CD4-positive, alpha-beta T cell treated with Interleukin-1 beta for 1 hour (primary cell): ENCODE results near the gene SUPT3H.
A peak's percentile ranks its signal among the peaks of the same experiment; 100 is the strongest.

Source experiments
- DNase-seq, 2 donors: peaks; one replicate each; pipeline ENCODE4 v3.0.0-alpha.2; 2020 to 2022

The SUPT3H gene

DNA sequence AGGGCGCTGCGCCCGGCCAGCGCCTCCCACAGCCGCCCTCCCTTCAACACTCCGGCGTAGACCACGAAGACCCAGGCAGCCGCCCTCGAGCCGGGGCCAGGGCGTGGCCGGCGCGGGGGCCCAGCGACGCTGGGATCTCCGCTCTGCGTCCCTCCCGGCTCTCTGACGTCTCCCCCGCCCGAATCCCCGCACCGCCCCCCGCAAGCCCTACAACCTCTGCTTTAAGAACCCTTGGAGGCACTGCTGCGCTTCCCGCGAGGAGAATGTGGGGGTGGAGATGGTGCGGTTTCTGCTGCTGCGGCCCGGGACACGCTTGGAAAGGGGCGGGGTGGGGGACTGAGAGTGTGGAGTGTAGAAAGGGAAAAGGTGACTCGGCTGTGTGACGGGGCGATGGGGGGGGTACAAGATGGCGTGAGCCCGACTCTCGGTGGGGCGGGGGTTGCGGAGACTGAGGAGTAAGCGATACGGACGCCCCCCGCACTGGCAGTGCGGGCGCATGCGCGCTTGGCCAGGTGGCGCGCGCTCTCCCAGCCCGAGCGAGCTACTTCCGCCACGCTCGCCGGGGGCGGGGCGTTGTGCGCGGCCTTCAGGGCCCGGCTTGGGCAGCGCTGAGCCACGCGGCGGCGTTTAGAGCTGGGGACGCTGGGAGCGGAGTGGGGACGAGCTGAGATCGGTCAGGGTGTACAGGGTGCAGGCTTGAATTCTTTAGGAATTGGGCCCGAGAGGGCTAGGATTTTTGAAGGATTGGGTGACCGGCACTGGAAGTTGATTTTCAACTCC is at the start of gene SUPT3H:
TSS of gene SUPT3H (minus strand) at position 381 of the 780 bp plus-strand sequence.
- peak; percentile 91 to 94 for DNase-seq

DNA sequence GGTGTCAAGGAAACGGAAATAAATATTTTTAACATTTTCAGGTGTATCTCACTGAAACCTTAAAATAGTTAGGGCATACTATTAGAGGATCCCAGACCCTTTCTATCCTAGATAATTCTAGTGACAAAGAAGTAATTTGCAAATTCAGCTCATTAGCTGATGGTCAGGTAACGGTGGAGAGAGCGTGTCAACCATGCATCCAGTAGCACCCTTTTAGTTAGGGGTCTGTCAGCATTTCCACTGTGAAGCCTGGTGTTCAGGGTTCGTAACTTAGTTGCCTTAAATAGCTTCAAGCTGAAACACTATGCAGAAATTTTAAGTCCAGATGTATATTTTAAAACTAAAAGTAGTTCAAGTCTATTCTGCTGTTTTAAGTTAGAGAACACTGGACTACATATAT is 48.5 kb upstream of the SUPT3H start:
- no peak for DNase-seq

DNA sequence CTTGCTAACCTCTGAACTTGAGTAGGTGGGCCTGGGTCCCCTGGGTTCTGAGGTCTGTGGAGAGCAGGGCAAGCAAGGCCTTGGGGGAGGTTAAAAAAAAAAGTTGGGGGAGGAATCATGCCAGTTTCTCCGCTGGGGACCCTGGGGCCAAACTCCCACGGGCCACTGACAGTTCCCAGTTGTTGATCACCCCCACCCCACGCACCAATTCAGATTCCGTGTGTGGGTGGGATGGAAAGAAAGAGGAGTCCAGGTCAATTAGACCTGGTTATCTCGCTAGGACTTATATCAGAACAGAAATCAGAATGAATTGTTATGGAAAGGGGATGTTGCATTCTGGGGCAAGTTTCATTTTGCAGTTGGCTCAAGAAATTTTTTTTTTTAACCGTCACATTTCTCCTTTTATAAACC is 46.7 kb upstream of the SUPT3H start:
- no peak for DNase-seq

DNA sequence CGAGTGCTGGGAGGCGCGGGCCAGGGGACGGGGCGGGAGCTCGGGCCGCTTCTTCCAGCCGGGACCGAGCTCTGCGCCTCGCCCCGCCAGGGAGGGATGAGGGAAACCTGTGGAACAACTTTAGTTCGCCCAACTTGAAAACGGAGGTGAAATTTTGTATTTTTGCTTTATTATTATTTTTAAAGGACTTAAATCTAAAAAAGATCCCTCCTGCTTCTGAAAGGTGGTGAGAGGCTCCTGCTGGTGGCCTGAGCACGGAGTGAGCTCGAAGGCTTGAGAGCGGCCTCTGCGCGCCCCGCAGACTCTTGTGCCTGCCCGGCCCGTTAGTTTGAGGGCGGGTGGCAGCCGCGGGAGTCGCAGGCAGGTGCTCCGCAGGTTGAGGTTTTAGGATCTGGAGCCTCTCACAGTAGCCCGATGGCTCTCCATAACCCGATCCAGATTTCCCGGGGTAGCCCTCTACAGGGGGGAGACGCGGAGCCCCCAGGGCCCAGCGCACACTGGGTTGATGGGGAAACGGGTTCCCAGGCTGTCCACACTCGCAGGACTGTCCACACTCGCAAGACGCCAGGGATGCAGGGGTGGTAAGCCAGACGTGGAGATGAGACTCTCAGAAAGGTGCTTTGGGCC is 46.2 kb upstream of the SUPT3H start:
- DNase-seq = peak in 1 of 2 donors; percentile 15

DNA sequence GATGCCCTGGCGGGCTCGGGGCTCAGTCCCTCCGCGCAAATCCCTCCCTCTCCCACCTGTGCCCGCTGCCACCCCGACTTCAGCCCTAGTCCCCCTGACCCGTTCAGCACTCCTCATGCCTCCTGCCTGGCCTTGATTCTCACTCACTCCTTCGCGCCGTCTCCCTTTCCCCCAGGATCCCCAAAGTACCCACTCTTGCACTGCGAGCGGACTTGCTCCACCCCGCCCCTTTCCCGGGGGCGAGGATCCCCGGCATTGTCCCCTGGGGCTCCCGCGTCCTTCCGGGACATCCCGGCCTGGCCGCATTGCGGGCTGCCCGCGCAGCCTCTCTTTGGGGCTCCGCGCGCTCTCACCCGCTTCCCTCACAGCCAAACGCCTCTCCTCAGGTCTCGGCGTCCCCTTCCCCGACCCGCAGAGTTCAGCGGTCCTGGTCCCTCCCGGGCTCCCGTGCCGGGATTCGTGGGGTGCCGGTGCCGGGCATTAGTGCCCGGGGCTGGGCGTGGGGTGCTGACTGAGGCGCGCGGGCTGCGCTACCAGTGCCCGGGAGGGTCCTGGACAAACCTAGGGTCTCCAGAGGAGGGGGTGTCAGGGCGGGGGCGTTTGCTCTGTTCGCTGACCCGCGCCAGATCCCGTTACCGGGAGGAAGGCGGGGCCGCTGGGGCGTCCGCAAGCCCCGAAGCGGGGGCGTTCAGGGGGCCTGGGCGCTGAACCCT is 45.5 kb upstream of the SUPT3H start:
- DNase-seq = peak; percentile 8 to 26

DNA sequence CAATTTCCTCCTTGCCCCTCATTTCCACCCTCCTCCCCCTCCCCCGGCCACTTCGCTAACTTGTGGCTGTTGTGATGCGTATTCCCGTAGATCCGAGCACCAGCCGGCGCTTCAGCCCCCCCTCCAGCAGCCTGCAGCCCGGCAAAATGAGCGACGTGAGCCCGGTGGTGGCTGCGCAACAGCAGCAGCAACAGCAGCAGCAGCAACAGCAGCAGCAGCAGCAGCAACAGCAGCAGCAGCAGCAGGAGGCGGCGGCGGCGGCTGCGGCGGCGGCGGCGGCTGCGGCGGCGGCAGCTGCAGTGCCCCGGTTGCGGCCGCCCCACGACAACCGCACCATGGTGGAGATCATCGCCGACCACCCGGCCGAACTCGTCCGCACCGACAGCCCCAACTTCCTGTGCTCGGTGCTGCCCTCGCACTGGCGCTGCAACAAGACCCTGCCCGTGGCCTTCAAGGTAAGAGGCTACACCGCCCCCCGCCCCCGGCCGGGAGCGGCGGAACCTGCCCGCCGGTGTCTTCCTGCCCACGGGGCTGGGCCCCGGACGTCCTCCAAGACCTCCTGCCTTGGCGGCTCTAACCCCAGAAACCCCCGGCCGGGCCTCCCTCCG is 44.9 kb upstream of the SUPT3H start:
- peak; percentile 61 for DNase-seq

DNA sequence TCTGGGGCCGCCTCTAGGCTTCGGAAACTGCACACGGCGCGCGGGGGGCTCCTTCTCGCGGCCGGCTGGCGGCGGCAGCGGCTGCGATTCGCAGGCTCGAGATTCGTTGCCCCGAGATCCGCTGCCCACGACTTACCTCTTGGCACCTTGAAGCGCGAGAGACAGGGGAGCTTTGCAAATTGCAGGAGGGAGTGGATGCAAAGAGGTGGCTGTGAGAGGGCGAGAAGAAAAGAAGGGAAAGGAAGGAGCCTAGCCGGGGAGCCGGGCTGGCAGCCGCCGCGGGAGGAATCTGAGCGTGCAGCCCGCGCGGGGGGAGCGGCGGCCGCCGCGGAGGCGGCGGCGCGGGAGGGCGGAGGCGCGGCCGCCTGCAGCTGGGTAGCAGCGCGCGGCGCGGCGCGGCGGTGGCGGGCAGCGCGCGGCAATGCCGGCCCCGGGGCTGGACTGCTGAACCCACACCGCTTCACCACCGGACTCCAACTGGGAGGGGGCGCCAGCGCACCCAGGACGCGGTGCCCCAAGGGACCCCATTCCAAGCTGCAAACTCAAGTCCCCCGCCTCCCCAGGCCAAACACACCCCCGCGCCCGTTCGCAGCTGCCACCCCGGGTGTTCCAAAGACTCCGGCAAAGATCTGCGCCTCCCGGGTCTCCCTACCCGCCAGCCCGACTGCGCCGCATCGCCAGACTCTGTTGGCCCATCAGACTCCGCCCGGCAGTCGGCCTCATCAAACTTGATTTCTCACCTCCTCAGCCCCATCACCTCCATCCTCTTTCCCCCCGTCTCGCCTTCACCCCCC is 44.2 kb upstream of the SUPT3H start:
- peak; percentile 41 to 42 for DNase-seq

DNA sequence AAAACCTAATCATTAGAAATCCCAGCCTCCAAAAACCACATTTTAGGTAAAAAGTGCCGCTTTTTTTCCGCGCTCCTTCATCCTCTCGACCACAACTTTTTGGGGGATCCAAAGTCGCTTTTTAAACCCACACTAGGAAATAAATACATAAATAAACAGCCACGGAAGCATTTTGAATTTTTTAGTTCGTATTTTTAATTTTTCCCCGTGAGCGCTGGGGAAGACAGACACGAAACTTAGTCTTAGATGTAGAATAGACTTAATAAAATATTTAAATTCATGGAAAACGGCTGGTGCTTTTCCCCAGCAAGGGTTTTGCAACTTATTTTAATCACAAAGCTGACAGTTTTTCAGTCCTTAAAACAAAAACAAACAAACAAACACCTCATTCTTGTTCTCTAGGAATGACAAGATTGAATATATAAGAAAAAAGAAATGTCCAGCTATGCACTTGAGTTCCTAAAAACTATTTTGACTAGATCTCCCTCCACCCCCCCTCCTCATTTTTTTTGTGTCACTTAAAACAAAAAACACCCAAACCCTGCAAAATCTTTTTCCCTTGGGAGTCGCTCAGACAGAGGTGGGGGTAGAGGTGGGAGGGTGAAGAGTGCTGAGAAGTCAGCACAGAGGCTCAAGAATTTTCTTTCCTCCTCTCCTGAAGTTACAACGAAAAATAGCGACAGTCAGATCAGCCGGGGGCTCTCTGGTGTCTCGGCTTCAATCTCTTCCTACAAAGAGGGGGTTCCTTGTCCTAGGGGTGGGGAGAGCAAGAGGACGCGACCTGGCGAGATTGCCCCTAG is 43.4 kb upstream of the SUPT3H start:
- DNase-seq = no peak

DNA sequence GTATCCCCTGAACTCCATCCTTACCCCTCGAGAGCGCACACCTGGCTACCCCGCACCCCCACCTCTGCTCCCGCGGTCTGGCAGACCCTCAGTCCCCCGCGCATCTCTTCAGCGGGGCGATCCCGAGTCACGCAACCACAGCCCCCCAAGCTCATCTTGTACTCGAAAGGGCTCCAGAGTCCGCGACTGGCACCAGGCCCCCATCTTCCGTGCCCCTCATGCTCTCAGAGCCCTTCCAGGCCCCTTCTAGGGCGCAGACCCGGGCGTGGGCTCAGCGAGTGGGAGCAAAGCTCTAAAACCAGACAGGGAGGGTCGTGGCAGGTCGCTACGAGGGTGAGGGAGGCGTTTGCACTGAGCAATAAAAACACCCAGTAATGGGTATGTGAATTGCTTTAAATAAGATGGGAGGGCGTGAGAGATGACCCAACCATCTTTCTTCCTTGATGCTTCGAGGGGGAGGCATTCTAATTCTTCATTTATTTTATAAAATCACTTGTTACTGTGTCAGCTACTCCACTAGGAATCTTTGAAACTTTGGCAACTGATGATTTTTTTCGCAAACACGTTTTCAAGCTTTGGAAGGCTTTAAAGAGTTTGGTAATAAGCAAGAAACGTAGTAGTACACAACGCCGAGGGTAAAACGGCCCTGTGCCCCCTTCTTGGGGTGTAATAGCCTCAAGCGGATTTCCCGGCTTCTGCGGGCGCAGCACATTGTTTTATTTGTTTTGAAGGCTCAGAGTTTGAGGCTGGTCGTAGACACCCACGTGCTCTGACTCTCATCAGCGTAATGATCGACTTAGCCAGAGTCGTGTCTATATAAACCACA is 42.6 kb upstream of the SUPT3H start:
- peak; percentile 46 to 65 for DNase-seq

DNA sequence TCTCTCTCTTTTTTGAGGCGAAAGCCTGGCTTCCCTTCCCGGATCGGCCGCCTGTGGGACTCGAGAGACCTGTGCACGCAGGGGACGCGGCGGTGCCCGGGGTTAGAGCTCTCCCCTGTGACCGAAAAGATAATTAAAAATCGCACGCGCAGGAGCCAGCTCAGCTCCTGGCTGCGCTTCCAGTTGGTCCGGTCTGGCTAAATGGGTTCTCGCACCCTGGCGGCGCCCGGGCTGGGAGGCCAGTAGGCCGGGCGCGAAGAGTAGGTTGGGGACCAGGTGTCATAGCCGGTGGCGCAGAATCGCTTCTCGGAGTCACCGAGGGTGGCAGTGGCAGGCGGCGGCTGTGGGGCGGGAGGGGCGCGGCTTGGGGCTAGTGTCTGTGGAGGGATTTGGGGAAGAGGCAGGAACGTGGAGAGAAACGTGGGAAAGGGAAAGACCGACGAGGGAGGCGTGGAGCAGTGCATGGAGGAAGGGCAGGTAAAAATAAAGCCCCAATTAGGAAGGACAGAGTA is 41.9 kb upstream of the SUPT3H start:
- peak; percentile 60 to 64 for DNase-seq

DNA sequence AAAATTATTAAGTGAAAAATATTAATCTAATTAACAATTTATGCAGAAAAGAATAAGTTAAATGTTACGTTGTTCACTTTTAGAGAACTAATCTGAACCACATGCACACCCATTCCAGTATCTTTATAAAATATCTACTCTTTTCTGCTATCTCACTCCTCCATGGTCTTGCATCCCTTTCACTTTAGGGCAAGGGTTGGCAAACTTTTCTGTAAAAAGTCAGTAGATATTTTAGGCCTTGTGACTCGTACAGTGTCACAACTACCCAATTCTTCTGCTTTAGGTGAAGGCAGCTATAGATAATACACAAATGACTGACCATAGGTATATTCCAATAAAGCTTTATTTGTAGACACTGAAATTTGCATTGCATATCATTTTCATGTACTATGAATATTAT is 39.7 kb upstream of the SUPT3H start:
- no peak for DNase-seq

DNA sequence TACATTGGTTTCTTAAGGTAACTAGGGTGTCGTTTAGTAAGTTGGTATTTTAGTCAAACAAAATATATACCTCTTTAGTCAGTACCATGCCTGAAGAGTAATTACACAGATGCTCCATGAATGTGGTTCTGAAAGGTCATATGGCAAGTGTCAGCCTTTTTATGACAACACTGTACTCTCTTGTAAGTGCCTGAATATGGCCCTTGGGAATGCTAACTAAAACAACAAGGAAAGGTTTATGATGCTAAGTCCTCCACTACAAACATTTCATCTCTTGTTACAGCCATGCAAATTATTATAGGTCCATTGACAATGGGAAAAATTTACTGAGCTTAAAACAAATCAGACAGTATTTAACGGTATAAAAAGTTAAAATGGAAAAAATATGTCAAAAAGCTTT is 39.0 kb upstream of the SUPT3H start:
- DNase-seq = no peak

DNA sequence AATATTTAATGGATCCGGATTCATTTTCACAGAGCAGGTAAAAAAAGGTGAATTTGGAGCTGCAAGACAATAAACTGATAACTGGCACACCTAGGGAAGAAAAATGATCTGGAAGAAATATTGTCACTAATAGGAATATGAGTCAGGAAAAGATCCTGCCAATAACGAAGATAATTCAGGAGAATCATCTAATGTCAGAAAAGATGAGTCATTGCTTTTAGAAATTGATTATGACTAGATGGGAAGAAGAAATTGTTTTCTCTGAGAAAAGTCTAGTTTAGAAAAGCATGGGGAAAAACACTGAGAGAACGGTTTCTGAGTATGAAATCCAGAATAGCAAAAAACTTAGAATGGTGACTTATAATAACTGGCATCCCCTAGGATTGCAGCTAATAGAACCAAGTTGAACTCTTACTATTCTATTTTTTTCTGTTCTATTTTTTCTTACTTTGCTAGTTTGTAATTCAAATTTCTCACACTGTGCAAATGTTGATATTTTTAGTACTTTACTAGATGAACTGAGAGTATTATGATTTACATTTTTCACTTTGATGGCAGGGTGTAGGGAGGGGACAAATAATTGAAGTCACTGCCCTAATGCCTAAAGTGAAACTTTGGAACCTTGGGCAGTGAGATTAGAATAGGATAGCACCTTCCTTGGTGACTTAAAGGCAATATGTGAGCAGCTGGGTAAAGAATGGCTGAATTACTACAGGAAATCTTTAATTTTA is 38.2 kb upstream of the SUPT3H start:
- no peak for DNase-seq

DNA sequence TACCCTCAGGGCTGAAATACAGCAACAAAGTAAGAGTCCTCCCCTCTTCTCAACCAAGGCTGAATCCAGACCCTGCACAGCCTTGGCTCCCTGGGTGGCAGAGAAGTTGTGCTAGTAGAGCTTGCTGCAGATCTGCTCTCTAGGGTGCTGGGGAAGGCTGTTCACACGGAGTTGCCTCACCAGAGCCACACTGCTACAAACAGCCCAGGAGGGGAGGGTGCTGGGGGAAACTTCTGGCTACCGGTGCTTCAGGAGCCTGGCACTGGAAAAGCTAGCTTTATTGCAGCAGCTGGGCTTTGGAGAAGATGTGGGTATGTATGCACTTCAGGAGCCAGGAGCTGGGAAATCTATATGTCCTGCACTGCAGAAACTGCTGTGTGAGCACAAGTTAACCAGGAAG is 37.6 kb upstream of the SUPT3H start:
- DNase-seq = no peak

DNA sequence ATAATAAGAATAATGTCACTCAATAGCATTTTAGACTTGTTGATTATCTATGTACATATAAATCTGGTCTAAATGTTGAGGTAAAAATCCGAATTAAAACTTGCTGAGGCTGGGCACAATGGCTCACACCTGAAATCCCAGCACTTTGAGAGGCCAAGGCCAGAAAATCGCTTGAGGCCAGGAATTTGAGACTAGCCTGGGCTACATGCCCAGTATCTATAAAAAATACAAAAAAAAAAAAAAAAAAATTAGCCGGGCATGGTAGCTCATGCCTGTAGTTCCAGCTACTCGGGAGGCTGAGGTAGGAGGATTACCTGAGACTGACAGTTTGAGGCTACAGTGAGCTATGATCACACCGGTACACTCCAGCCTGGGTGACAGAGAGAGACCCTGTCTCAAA is 34.2 kb upstream of the SUPT3H start:
- DNase-seq = no peak

DNA sequence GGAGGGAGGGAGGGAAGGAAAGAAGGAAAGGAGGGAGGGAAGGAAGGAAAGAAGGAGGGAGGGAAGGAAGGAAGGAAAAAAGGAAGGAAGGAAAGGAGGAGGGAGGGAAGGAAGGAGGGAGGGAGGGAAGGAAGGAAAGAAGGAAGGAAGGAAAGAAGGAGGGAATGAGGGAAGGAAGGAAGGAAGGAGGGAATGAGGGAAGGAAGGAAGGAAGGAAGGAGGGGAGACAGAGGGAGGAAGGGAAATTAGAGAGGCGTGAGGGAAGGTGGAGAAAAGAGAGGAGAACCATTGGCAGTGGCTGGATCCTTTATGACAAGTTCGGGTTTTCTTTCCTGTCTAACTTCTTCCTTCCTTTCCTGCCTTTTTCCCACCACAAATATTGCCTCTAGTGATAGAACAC is 22.3 kb upstream of the SUPT3H start:
- DNase-seq = no peak

DNA sequence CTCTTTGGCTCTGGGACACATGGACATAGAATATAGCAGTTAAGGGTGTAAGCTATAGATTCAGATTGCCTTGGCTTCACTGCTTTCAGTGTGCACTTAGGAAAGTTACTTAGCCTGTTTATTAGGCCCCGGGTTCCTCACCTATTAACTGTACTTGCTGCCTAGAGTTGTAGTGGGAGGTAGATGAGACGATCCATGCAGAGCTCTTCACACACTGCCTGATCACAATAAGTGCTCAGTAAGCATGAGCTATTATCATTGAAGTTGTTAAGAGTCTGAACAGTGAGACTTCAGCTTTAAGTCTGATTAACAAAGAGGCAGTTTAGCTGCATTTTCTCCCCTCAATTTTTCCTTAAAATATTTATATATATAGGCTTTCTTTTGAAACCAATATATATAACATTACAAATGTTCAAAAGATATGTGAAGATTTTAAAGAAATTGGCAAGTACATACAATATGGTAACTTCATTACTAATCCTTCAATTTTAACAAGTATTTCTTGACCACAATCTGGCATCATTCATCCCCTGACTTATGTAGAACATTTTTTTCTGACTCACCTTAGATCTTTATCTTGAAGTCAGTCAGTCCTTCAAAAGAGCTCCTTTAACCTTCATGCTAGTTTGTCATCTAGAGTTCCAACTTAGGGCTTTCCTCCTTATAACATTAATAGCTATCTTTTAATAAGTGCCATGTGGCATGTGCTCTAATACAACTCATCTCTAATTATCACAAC is 20.5 kb upstream of the SUPT3H start:
- no peak for DNase-seq

DNA sequence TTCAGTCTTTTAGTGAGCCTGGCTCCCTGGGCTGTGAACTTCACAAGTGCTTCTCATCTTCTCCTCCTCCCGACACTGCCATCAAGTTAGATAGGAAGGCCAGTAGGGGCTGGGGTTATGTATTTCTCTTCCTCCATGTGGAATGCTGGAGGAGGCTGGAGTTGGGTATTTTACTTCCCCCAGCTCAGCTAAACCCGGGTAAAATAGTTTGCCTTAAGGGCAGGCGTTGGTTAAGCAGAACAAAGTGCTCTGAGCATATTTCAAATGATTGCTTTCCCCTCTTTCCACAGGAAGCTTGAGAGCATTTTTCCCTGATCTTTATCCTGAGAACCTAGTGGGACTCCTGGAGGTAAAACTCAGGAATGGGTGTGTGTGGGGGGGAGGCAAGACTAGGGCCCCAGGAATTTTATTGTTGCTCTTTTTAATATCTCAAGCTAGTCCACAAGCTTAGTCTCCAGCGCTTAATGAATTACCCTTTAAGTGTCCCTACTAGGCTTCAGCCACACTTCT is 16.9 kb upstream of the SUPT3H start:
- no peak for DNase-seq

DNA sequence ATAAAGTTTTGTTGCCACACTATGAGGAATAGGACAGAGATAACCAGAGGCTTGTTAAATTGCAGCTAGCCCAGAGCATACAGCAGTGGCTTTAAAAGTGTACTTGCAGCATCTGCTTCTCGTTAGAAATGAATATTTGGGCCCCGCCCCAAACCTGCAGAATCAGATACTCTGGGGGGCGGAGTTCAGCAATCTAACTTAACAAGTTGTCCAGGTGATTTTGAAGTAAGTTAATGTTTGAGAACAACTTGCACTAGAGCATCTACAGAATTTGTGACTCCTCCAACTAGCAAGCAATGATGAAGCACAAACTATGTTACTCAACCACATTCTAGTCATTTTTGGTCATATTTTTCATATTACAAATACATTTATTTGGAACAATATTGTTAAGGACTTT is 10.6 kb upstream of the SUPT3H start:
- DNase-seq = no peak
